Activated naive CD4-positive, alpha-beta T cell treated with anti-CD3 and anti-CD28 coated beads for 36 hours (primary cell): ENCODE data around the gene ZMYM2. TPM values are rescaled to one million over a fixed set of nuclear protein-coding genes. Genes with fewer than 3 reads are reported as not detected.

ENCODE experiments used
- CTCF ChIA-PET: fragments of 350-600 bp; sonication (Branson Sonifier 250); formaldehyde crosslinking; loops from one replicate; lab custom pipeline; 2021; ENCODE audit warnings: antibody characterized with exemption; lab: Charles Lee
- DNase-seq: peaks from one replicate; pipeline ENCODE4 v3.0.0-alpha.2; 2020
- H3K27ac Mint-ChIP-seq: one replicate; pipeline ENCODE4 v1.8.0; 2021; ENCODE audit warnings: mild to moderate bottlenecking, mixed read lengths
- H3K27me3 Mint-ChIP-seq: one replicate; pipeline ENCODE4 v1.8.0; 2021; ENCODE audit warnings: low read depth, mixed read lengths
- H3K36me3 Mint-ChIP-seq: one replicate; pipeline ENCODE4 v1.8.0; 2021; ENCODE audit warnings: low read depth, mixed read lengths
- H3K4me1 Mint-ChIP-seq: one replicate; pipeline ENCODE4 v1.8.0; 2021; ENCODE audit warnings: low read depth, mixed read lengths
- H3K4me3 Mint-ChIP-seq: one replicate; pipeline ENCODE4 v1.8.0; 2021; ENCODE audit warnings: mild to moderate bottlenecking, moderate library complexity, mixed read lengths
- H3K9me3 Mint-ChIP-seq: one replicate; pipeline ENCODE4 v1.8.0; 2021; ENCODE audit warnings: mixed read lengths
- intact Hi-C: fragments of 100-400 bp; cut with micrococcal nuclease; formaldehyde crosslinking; loops from one replicate; pipeline ENCODE4 v1.15.1; 2023
- total RNA-seq, 2 experiments: library from RNA; stranded (reverse); gene quantifications; one replicate each; pipeline ENCODE4 v1.2.3, GENCODE V29; 2021

Gene ZMYM2
- 10 to 100 TPM; 38.9 to 42.9 TPM for total RNA-seq

GRCh38 chr13:19958155-19959111 is at the start of gene ZMYM2:
Gene ZMYM2 (plus strand): TSS chr13:19958727. CDS start chr13:19993073, 34,346 bp downstream.
- Mint-ChIP-seq H3K9me3 (no peaks in the 10 kb centered on the region), H3K4me1 (peaks cover 30% of the 10 kb centered on the region), H3K4me3 (peak within 1 kb of the TSS; percentile 95), H3K36me3 (peaks cover 2% of the 10 kb centered on the region), H3K27me3 (no peaks in the 10 kb centered on the region), H3K27ac (peak within 1 kb of the TSS; percentile 96)
- CTCF ChIA-PET = interaction anchor here (0.6 kb wide), 2 partner anchors 31 to 48 kb away, joined by 3 read pairs; no protein-coding TSS in a partner anchor
- intact Hi-C loops = loop anchor here (1.0 to 5.0 kb wide), 5 partner anchors 94 to 1644 kb away; partner anchors contain the start of genes CRYL1, EEF1AKMT1 and MICU2
- peak; percentile 98 for DNase-seq

- H3K4me1 Mint-ChIP-seq = no peaks in the 10 kb centered on the region
- CTCF ChIA-PET = interaction anchor here (0.7 kb wide), 1 partner anchor 71 kb away, joined by 6 read pairs; no protein-coding TSS in a partner anchor
- no peaks in the 10 kb centered on the region for H3K27me3 Mint-ChIP-seq
- H3K4me3 Mint-ChIP-seq = no peak overlapping the region
- no peaks in the 10 kb centered on the region for H3K9me3 Mint-ChIP-seq
- no peak for DNase-seq
- H3K27ac Mint-ChIP-seq = no peak overlapping the region
- intact Hi-C loops = no loop called here
- H3K36me3 Mint-ChIP-seq = no peaks in the 10 kb centered on the region
These were observed 48.0 kb upstream of the ZMYM2 start for GRCh38 chr13:19910336-19911072.

- no peak for DNase-seq
- H3K9me3 Mint-ChIP-seq = no peaks in the 10 kb centered on the region
- no peak overlapping the region for H3K27ac Mint-ChIP-seq
- no peaks in the 10 kb centered on the region for H3K36me3 Mint-ChIP-seq
- intact Hi-C loops = loop anchor here (1.0 to 2.0 kb wide), 2 partner anchors 34 to 236 kb away; no protein-coding TSS in a partner anchor
- H3K27me3 Mint-ChIP-seq = no peaks in the 10 kb centered on the region
- no peaks in the 10 kb centered on the region for H3K4me1 Mint-ChIP-seq
- H3K4me3 Mint-ChIP-seq = no peak overlapping the region
- CTCF ChIA-PET = interaction anchor here (0.6 to 1.3 kb wide), 7 partner anchors 9 to 258 kb away, joined by 3 to 10 read pairs (median 4); no protein-coding TSS in a partner anchor
These were observed 31.3 kb upstream of the ZMYM2 start for GRCh38 chr13:19927117-19927748.

- Mint-ChIP-seq H3K4me3 (no peak overlapping the region), H3K27me3 (peaks cover 6% of the 10 kb centered on the region)
- CTCF ChIA-PET = interaction anchor here (0.6 kb wide), 1 partner anchor 561 kb away, joined by 3 read pairs; no protein-coding TSS in a partner anchor
These were observed 18.4 kb upstream of the ZMYM2 start for GRCh38 chr13:19940106-19940505.

GRCh38 chr13:19950374-19950773 is 8.2 kb upstream of the ZMYM2 start:
- Mint-ChIP-seq H3K36me3 (no peaks in the 10 kb centered on the region), H3K9me3 (no peaks in the 10 kb centered on the region), H3K4me3 (no peak overlapping the region), H3K27me3 (no peaks in the 10 kb centered on the region), H3K4me1 (no peaks in the 10 kb centered on the region), H3K27ac (no peak overlapping the region)
- intact Hi-C loops = no loop called here
- no peak for DNase-seq
- CTCF ChIA-PET = interaction anchor here (1.7 kb wide), 1 partner anchor 33 kb away, joined by 4 read pairs; no protein-coding TSS in a partner anchor

More at GRCh38 chr13:19940106-19940505, 18.4 kb upstream of the ZMYM2 start:
- no peak for DNase-seq
- intact Hi-C loops = no loop called here
- Mint-ChIP-seq H3K9me3 (no peaks in the 10 kb centered on the region), H3K36me3 (no peaks in the 10 kb centered on the region), H3K27ac (no peak overlapping the region), H3K4me1 (no peaks in the 10 kb centered on the region)

GRCh38 chr13:19952850-19953249 is 5.7 kb upstream of the ZMYM2 start:
- Mint-ChIP-seq H3K9me3 (no peaks in the 10 kb centered on the region), H3K36me3 (no peaks in the 10 kb centered on the region), H3K27me3 (no peaks in the 10 kb centered on the region), H3K27ac (no peak overlapping the region), H3K4me3 (no peak overlapping the region), H3K4me1 (peaks cover 3% of the 10 kb centered on the region)
- no peak for DNase-seq
- intact Hi-C loops = no loop called here
- CTCF ChIA-PET = no interaction called here

- intact Hi-C loops = loop anchor here (5.0 kb wide), 3 partner anchors 571 to 1646 kb away; partner anchors contain the start of genes CRYL1, EEF1AKMT1 and MICU2
- H3K9me3 Mint-ChIP-seq = no peaks in the 10 kb centered on the region
- CTCF ChIA-PET = interaction anchor here (0.5 to 1.6 kb wide), 3 partner anchors 15 to 172 kb away, joined by 3 to 4 read pairs (median 4); no protein-coding TSS in a partner anchor
- H3K4me1 Mint-ChIP-seq = peaks cover 10% of the 10 kb centered on the region
- no peak overlapping the region for H3K4me3 Mint-ChIP-seq
- DNase-seq = no peak
- no peak overlapping the region for H3K27ac Mint-ChIP-seq
- H3K36me3 Mint-ChIP-seq = peaks cover 2% of the 10 kb centered on the region
- no peaks in the 10 kb centered on the region for H3K27me3 Mint-ChIP-seq
These were observed 2.5 kb upstream of the ZMYM2 start for GRCh38 chr13:19955873-19956559.

- Mint-ChIP-seq H3K4me3 (peak overlapping the region; percentile 95), H3K4me1 (peaks cover 23% of the 10 kb centered on the region), H3K9me3 (no peaks in the 10 kb centered on the region), H3K27ac (peak overlapping the region; percentile 85), H3K36me3 (peaks cover 2% of the 10 kb centered on the region), H3K27me3 (no peaks in the 10 kb centered on the region)
- DNase-seq = peak; percentile 88
- intact Hi-C loops = loop anchor here (1.0 to 5.0 kb wide), 5 partner anchors 93 to 1645 kb away; partner anchors contain the start of genes CRYL1, EEF1AKMT1 and MICU2
- CTCF ChIA-PET = interaction anchor here (0.6 kb wide), 2 partner anchors 30 to 49 kb away, joined by 3 read pairs; no protein-coding TSS in a partner anchor
These were observed 990 bp upstream of the ZMYM2 start for GRCh38 chr13:19957320-19958154.

- intact Hi-C loops = loop anchor here (2.0 to 5.0 kb wide), 4 partner anchors 168 to 1643 kb away; partner anchors contain the start of genes CRYL1, EEF1AKMT1 and MICU2
- Mint-ChIP-seq H3K4me3 (peak overlapping the region; percentile 95), H3K9me3 (no peaks in the 10 kb centered on the region), H3K27ac (peak overlapping the region; percentile 96), H3K27me3 (no peaks in the 10 kb centered on the region), H3K36me3 (peaks cover 2% of the 10 kb centered on the region), H3K4me1 (peaks cover 30% of the 10 kb centered on the region)
- CTCF ChIA-PET = interaction anchor here (0.7 to 1.2 kb wide), 8 partner anchors 26 to 226 kb away, joined by 3 to 9 read pairs (median 4); partner anchors contain the start of genes PSPC1 and ZMYM5
- peak; percentile 73 for DNase-seq
These were observed 759 bp downstream of the ZMYM2 start for GRCh38 chr13:19959141-19959830.
